GM19468 (cell line): Measurements from ENCODE around the gene ELMO1.

Experiments
- ATAC-seq: cut with Tn5 transposase; IDR thresholded peaks from one replicate; pipeline ENCODE4 v1.9.1; 2021; ENCODE audit warnings: mild to moderate bottlenecking, moderate library complexity, moderate number of reproducible peaks; ENCODE audit not compliant: unreplicated experiment; ENCODE audit errors: extremely low read depth

Gene ELMO1

GRCh38 chr7:37411444-37412034, 37.1 kb downstream of the ELMO1 start:
- no peak for ATAC-seq

GRCh38 chr7:37410305-37411229, 38.1 kb downstream of the ELMO1 start:
- no peak for ATAC-seq

DNA sequence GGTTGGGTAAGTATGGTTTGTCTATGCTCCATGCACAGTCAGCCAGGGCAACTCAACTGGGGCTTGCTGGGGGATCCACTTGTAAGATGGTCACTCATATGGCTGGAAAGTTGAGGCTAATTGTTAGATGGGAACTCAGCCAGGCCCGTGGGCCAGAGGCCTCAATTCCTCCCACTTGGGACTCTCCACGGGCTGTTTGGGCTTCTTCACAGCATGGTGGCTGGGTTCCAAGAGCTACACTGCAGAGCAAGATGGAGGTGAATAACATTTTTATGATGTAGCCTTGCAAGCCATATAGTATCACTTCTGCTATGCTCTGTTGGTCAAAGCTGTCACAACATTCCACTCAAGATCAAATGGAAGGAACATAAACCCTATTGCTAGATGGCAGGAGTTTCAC, 39.2 kb downstream of the ELMO1 start:
- no peak for ATAC-seq

DNA sequence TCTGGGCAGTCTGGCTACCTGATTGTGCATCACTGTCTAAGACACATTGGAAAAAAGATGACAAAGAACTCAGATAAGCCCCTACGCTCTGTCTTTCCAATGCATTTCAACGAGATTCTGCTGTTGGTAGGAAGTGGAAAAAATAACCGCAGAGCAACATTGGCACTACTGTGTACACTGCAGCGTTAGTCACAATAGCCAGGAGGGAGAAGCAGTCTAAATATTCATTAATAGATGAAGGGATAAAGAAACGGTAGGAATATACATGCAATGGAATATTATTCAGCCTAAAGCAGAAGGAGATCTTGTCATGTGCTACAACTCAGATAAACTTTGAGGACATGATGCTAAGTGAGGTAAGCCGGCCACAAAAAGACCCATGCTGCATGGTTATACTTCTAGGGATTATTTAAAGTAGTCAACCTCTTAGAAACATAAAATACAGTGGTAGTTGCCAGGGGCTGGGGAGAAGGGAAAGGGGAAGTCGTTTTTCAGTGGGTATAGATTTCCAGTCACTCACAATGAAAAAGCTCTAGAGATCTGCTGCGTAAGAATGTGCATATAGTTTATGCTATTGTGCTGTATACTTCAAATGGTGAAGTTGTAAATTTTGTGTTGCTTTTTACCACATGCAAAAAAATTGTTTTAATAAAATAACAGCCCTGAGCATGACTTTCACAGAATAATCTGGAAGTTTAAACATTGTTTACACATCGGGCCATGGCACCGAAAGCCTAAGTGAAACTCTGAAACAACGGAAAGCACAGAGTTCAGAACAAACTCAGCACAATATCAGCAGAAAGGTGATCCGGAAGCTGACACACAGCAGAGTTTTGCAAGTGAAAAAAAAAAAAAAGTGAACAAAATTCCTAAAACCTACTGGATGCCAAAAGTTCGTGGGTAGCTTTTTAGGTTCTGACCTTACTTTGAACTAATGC, 40.1 kb downstream of the ELMO1 start:
- ATAC-seq, result peak; percentile 24

GRCh38 chr7:37405603-37406122, 43.0 kb downstream of the ELMO1 start:
- ATAC-seq, result no peak

GRCh38 chr7:37405128-37405527, 43.5 kb downstream of the ELMO1 start:
- no peak for ATAC-seq

GRCh38 chr7:37399876-37400421, 48.7 kb downstream of the ELMO1 start:
- no peak for ATAC-seq

GRCh38 chr7:37398403-37398802, 50.3 kb downstream of the ELMO1 start:
- ATAC-seq, result no peak

- no peak for ATAC-seq
Observed at GRCh38 chr7:37395618-37396259, 52.9 kb downstream of the ELMO1 start.

- ATAC-seq, result no peak
Observed at GRCh38 chr7:37394158-37394557, 54.5 kb downstream of the ELMO1 start.

GRCh38 chr7:37393476-37393875, 55.2 kb downstream of the ELMO1 start:
- ATAC-seq, result no peak

- no peak for ATAC-seq
Observed at GRCh38 chr7:37392673-37393017, 56.0 kb downstream of the ELMO1 start.

DNA sequence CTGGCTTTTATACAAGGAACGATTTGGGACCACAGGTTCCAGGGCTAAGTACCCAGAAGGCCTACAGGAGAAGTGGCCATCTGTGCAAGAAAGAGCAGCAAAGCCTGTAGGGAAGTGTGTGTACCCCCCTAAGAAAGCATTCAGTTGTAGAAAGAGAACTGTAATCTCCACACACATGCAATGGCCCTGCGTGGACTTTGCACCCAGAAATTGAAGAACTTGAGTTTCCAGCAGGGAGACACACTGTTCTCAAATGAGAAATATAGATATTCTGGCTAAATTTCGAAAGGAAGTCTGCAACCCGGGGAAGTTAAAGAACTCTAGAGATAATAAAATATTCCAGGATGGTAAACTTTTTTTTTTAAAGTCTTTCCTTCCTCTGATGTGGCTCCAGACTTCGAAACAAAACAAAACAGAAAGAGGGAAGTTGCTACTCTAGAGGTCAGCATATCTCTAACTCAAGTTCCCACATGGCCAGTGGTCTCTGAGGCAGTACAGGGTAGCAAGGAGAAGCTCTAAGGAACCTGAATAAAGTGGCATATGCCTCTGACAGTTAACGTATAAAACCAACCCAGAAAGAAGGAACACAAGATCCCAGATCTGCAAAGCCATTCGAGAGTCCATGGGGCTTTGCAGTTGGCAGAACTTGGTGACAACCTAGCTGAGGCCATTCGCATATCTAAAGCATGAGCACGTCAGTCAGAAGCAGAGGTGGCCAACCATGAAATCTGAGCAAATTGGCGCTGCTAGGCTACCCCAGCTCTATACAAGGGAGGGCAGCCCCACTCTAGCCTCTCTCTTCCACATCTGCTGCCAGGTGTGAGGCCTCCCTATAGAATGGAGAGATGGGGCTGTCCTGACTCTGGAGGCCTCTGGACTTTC, 56.6 kb downstream of the ELMO1 start:
- ATAC-seq, result no peak

- no peak for ATAC-seq
Observed at GRCh38 chr7:37390114-37390513, 58.5 kb downstream of the ELMO1 start.

DNA sequence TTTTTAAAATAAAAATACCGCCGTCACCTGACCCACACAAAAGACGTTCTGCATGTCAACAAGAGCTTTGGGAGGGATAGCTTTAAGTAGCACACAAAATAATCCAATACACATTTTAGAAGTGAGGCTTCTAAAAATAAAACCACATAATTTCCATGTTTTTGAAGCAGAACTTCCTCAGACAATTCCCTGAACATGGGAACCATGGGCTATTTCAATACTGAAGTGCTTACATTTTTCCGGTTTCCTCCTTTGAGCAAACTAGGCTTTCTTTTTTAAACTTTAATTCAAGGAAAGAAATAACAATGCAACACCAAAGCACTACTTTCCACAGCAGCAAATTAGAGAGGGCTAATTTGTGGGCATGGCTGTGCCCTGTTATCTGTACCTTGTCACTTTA, 59.9 kb downstream of the ELMO1 start:
- no peak for ATAC-seq

GRCh38 chr7:37385787-37386186, 62.9 kb downstream of the ELMO1 start:
- no peak for ATAC-seq

DNA sequence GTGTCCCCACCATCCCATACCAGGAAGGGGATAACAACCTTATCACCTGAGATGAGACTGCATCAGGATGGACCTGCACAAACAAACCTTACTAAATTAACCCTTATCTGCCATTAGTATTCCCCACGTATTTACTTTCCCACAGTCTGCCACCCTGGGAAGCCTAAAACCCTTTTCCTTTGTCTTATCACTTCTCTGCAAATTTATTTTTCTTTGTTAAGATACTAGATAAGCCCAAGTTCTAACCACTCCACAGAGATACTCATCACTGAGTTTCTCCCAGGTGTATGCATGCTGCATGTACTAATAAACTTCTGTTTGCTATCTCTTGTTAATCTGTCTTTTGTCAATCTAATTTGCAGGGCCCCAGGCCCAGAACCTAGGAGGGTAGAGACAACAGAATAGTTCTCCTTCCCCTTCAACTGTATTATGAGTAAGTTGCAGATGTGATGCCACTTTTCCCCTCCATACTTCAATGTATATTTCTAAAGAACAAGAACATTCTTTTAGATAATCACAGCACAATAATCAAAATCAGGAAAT, 66.0 kb downstream of the ELMO1 start:
- no peak for ATAC-seq

DNA sequence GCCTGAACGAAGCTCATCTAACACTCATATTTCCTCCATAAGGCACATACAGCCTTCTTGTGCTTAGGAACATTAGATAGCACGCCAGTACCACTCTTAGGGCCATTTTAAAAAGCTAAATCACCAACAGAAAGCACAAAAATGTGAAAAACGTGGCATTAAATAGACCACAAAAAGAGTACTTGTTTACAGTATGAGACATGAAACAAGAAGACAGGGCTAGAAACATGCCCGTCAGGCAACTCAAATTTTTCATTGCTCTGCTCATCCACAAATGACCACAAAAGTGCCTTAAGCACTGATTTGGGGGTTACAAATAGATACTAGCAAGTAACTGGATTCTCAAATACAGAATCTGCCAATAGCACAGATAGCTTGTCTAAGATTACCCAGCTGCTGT, 67.8 kb downstream of the ELMO1 start:
- ATAC-seq, result no peak
